Psoas muscle (tissue), 8 donors: Measurements from ENCODE around the gene ANGEL1. TPM values are rescaled to one million over a fixed set of nuclear protein-coding genes. Genes with fewer than 3 reads are reported as not detected.

Experiments
- ATAC-seq, 4 donors: fragments of 200-7000 bp; cut with Tn5 transposase; one replicate each; pipeline ENCODE4 v1.9.1; 2020; ENCODE audit warnings: moderate library complexity in 3 of 4, mild to moderate bottlenecking in 2 of 4
- DNase-seq, 2 donors: peaks; one replicate each; pipeline ENCODE4 v3.0.0-alpha.2; 2020
- H3K27ac ChIP-seq: fragments of 200-600 bp; one replicate; pipeline ENCODE4 v1.8.0; 2022
- H3K27me3 ChIP-seq, 3 donors: fragments of 200-600 bp in 1 of 3; one replicate each; pipeline versions ENCODE4 v1.6.1 to v1.8.0; 2013 to 2022; ENCODE audit warnings: low read length in 2 of 3, mild to moderate bottlenecking in 2 of 3, moderate library complexity in 1 of 3; ENCODE audit not compliant: insufficient read depth in 3 of 3
- H3K36me3 ChIP-seq, 2 donors: fragments of 200-600 bp in 1 of 2; one replicate each; pipeline versions ENCODE4 v1.6.1 to v1.8.0; 2013 to 2022; ENCODE audit warnings: low read depth in 1 of 2, mild to moderate bottlenecking in 1 of 2, moderate library complexity in 1 of 2; ENCODE audit not compliant: insufficient read depth in 1 of 2
- H3K4me1 ChIP-seq: fragments of 200-600 bp; one replicate; pipeline ENCODE4 v1.8.0; 2022
- H3K4me3 ChIP-seq: fragments of 200-600 bp; one replicate; pipeline ENCODE4 v1.8.0; 2022; ENCODE audit warnings: mild to moderate bottlenecking
- H3K9me3 ChIP-seq: fragments of 200-600 bp; one replicate; pipeline ENCODE4 v1.8.0; 2022
- CTCF ChIP-seq: fragments of 200-600 bp; IDR thresholded peaks from one replicate; pipeline ENCODE4 v1.8.0; 2022; ENCODE audit warnings: antibody characterized with exemption
- WGBS, 3 donors: extraction: QIAGEN DNeasy Blood & Tissue Kit; methylation state at CpG; one replicate each; pipeline versions ENCODE4 v1.1.6 to v1.1.7; 2013; 5-methylcytosine and 5-hydroxymethylcytosine counted together
- intact Hi-C, 2 donors: fragments of 100-400 bp; cut with DNase I; formaldehyde crosslinking; loops; one replicate each; pipeline versions ENCODE4 v1.11.0 to v1.14.2; 2022
- polyA plus RNA-seq, 3 donors: library from polyadenylated mRNA; stranded (reverse); fragments of 200-250 nt; gene quantifications; one replicate each; pipeline ENCODE4 v1.2.3, GENCODE V29; 2013
- total RNA-seq, 4 donors: library from RNA; stranded (reverse); fragmentation: NEBNext Ultra II Directional in 2 of 4; extraction: Animal tissue kit (Norgen Biotek cat#: 25700) in 2 of 4; gene quantifications; one replicate each; pipeline versions ENCODE4 v1.2.1 to v1.2.4, GENCODE V29; 2021 to 2023
- donor health status: healthy with polysubstance abuse.
- donor health status: DM: no; HTN: no; CAD: no; lungs with moderate emphysema.
- donor health status: Bipolar disorder and iron deficiency.
- donor health status: healthy.
- donor health status: DM: yes; HTN: yes; CAD: no.
- donor health status: DM: no; HTN: no; CAD: no.
- donor health status: DM: no; HTN: no; CAD: no.
- donor health status: DM: yes; HTN: yes; CAD: no.

ANGEL1 gene
- total and polyA plus RNA-seq, 7 donors, result 4.5 to 14.1 (median 10.6) TPM

- no peaks in the 10 kb centered on the region for H3K36me3 ChIP-seq
Observed at GRCh38 chr14:76753541-76754198, 59.0 kb downstream of the ANGEL1 start.

GRCh38 chr14:76752744-76753143 lies 59.9 kb downstream of the ANGEL1 start:
- 37 to 46% (median 38%) methylated on average over 6 of the region's 6 CpGs for WGBS, 3 donors
- Histone ChIP-seq H3K27ac (no peak overlapping the region), H3K27me3 (no peaks in the 10 kb centered on the region), H3K4me1 (peaks cover 5% of the 10 kb centered on the region), H3K4me3 (no peak overlapping the region), H3K36me3 (no peaks in the 10 kb centered on the region), H3K9me3 (no peaks in the 10 kb centered on the region)
- no peak for ATAC-seq
- DNase-seq, result no peak
- TF ChIP-seq CTCF, result no peak
- intact Hi-C loops, result no loop called here

More at GRCh38 chr14:76753541-76754198, 59.0 kb downstream of the ANGEL1 start:
- Histone ChIP-seq H3K4me1 (peaks cover 5% of the 10 kb centered on the region), H3K9me3 (no peaks in the 10 kb centered on the region), H3K27me3 (no peaks in the 10 kb centered on the region), H3K4me3 (no peak overlapping the region), H3K27ac (no peak overlapping the region)
- TF ChIP-seq CTCF, result no peak
- ATAC-seq, result no peak
- 90 to 94% (median 93%) methylated on average over 7 of the region's 7 CpGs for WGBS, 3 donors
- DNase-seq, result no peak
- intact Hi-C loops, result no loop called here

- Histone ChIP-seq H3K4me1 (no peaks in the 10 kb centered on the region), H3K9me3 (peaks cover 11% of the 10 kb centered on the region), H3K27me3 (no peaks in the 10 kb centered on the region), H3K4me3 (no peak overlapping the region), H3K27ac (no peak overlapping the region), H3K36me3 (no peaks in the 10 kb centered on the region)
- ATAC-seq (peak in 1 of 4 donors; percentile 48), DNase-seq (no peak)
- TF ChIP-seq CTCF, result no peak
- intact Hi-C loops, result no loop called here
- 80 to 82% (median 80%) methylated on average over 7 of the region's 7 CpGs for WGBS, 3 donors
Observed at GRCh38 chr14:76742966-76743365, 69.7 kb downstream of the ANGEL1 start.

GRCh38 chr14:76742185-76742584 lies 70.5 kb downstream of the ANGEL1 start:
- intact Hi-C loops, result no loop called here
- Histone ChIP-seq H3K9me3 (peaks cover 15% of the 10 kb centered on the region), H3K36me3 (no peaks in the 10 kb centered on the region), H3K4me3 (no peak overlapping the region), H3K4me1 (no peaks in the 10 kb centered on the region), H3K27me3 (no peaks in the 10 kb centered on the region), H3K27ac (no peak overlapping the region)
- 81 to 91% (median 82%) methylated on average over 6 of the region's 6 CpGs for WGBS, 3 donors
- DNase-seq, result no peak
- no peak for TF ChIP-seq CTCF
- no peak for ATAC-seq

GRCh38 chr14:76741074-76741473 lies 71.6 kb downstream of the ANGEL1 start:
- TF ChIP-seq CTCF, result no peak
- DNase-seq (no peak), ATAC-seq (no peak)
- WGBS, 3 donors, result 87 to 89% (median 89%) methylated on average over 1 of the region's 1 CpG
- Histone ChIP-seq H3K27me3 (no peaks in the 10 kb centered on the region), H3K4me1 (no peaks in the 10 kb centered on the region), H3K4me3 (no peak overlapping the region), H3K9me3 (peaks cover 15% of the 10 kb centered on the region), H3K27ac (no peak overlapping the region), H3K36me3 (no peaks in the 10 kb centered on the region)
- intact Hi-C loops, result no loop called here
